Kidney (tissue), 14 donors: ENCODE measurements around the gene RAD17. TPM values are rescaled to one million over a fixed set of nuclear protein-coding genes. Genes with fewer than 3 reads are reported as not detected.

Experiments
- DNase-seq, 5 donors: peaks; one replicate each; pipeline ENCODE4 v3.0.0-alpha.2; 2013 to 2020
- FAIRE-seq: peaks from 2 replicates; lab custom pipeline; 2012; peaks lifted over from hg19 to GRCh38; lab: Jason Lieb, UNC
- H3K27ac ChIP-seq, 2 donors: one replicate each; pipeline ENCODE4 v1.7.0; 2013; ENCODE audit warnings: low read depth in 2 of 2, low read length in 2 of 2, inconsistent platforms in 1 of 2
- H3K27me3 ChIP-seq: one replicate; pipeline ENCODE4 v1.7.1; 2013; ENCODE audit warnings: low read length, inconsistent platforms; ENCODE audit not compliant: control insufficient read depth, insufficient read depth
- H3K36me3 ChIP-seq, 3 donors: one replicate each; pipeline versions ENCODE4 v1.7.0 to v1.7.1; 2013; ENCODE audit warnings: low read length in 3 of 3, control low read depth in 1 of 3, inconsistent platforms in 1 of 3; ENCODE audit not compliant: insufficient read depth in 3 of 3, control insufficient read depth in 2 of 3
- H3K4me1 ChIP-seq, 3 donors: one replicate each; pipeline versions ENCODE4 v1.7.0 to v1.7.1; 2013; ENCODE audit warnings: low read length in 3 of 3, inconsistent platforms in 1 of 3, low read depth in 1 of 3; ENCODE audit not compliant: control insufficient read depth in 2 of 3, insufficient read depth in 2 of 3
- H3K4me3 ChIP-seq, 3 donors: one replicate each; pipeline versions ENCODE4 v1.7.0 to v1.8.1; 2013; ENCODE audit warnings: low read length in 3 of 3, control low read depth in 1 of 3, inconsistent platforms in 1 of 3
- H3K9ac ChIP-seq, 3 donors: one replicate each; pipeline versions ENCODE4 v1.7.0 to v1.7.1; 2013; ENCODE audit warnings: low read length in 3 of 3, control low read depth in 1 of 3, inconsistent platforms in 1 of 3
- H3K9me3 ChIP-seq, 3 donors: one replicate each; pipeline versions ENCODE4 v1.7.0 to v1.7.1; 2013; ENCODE audit warnings: low read length in 3 of 3, control low read depth in 1 of 3, inconsistent platforms in 1 of 3; ENCODE audit not compliant: control insufficient read depth in 2 of 3, insufficient read depth in 1 of 3
- CTCF ChIP-seq: IDR thresholded peaks from 3 replicates; pipeline ENCODE4 v1.5.1; 2012; ENCODE audit warnings: mild to moderate bottlenecking, moderate library complexity, borderline replicate concordance; ENCODE audit not compliant: insufficient read depth; ENCODE audit errors: extremely low read depth
- intact Hi-C: fragments of 100-400 bp; cut with DNase I; formaldehyde crosslinking; loops from one replicate; pipeline ENCODE4 v1.11.1; 2022
- polyA plus RNA-seq: library from polyadenylated mRNA; stranded (reverse); fragments of 350-450 nt; fragmentation: Illumina TruSeq; extraction: RNeasy Lipid Tissue Mini Kit (QIAGEN cat#74804); gene quantifications from one replicate; pipeline ENCODE4 v1.2.3, GENCODE V29; 2014; ENCODE audit warnings: low read depth, low replicate concordance; ENCODE audit not compliant: insufficient read depth
- total RNA-seq: library from RNA; stranded (reverse); fragmentation: NEBNext Ultra II Directional; extraction: Animal tissue kit (Norgen Biotek cat#: 25700); gene quantifications from one replicate; pipeline ENCODE4 v1.2.1, GENCODE V29; 2021
- donor health status: control.
- donor health status: control.
- donor health status: control.
- donor health status: control.
- donor health status: control.
- donor health status: DM: yes; HTN: yes; CAD: no.
- donor health status: Normal renal cell carcinoma (clear cell type).

Gene RAD17
- total and polyA plus RNA-seq, 2 donors from 2014 or later: 19.7 to 26.6 TPM

DNA sequence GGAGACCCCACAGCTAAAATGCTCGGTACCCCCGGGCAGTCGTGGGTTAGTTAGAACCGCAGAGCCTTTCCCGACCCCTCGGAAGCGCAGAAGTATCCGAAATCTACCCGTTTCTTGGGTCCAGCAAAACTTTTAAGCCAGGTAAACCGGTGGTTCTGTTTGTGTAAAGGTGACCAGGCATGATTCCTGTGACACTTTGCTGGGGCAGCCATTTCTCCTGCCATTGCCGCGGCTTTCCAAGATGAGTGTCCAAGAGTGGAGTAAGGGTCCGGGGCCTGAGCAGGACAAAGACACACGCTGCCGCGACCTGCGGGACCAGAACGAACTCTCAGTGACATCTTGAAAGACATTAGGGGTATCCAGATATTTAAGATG is 46.0 kb downstream of the RAD17 start:
- intact Hi-C loops: no loop called here
- Histone ChIP-seq H3K9me3 (no peaks in the 10 kb centered on the region), H3K4me3 (peak overlapping the region; percentile 64 to 79 (median 71)), H3K27ac (peak overlapping the region; percentile 79 to 85), H3K9ac (peak overlapping the region; percentile 67 to 93 (median 80)), H3K27me3 (no peaks in the 10 kb centered on the region), H3K4me1 (no peaks in the 10 kb centered on the region), H3K36me3 (peaks cover 0 to 6% (median 2%) of the 10 kb centered on the region in 3 donors)
- TF ChIP-seq CTCF: no peak
- no peak for FAIRE-seq
- peak in 4 of 5 donors; percentile 59 to 70 (median 64) for DNase-seq

DNA sequence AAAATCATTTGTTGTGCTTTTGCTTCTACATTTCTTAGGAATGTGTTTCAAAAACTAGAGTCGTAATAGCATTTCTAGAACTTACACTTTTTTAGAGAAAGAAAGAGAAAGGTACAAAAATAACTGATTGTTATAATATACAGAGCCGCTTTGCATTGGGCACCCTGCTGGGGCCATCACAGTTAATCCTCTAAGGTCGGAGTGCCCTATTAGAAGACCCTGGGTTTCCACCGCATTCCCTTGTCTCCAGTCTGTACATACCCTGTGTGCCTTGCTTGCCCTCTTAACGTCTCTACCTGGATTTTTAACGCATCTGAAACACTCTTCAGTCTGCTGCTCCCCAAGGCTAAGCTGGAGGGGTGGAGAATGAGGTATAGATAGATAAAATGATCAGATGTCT is 46.6 kb downstream of the RAD17 start:
- FAIRE-seq: no peak
- H3K27me3 ChIP-seq: no peaks in the 10 kb centered on the region
- peak overlapping the region; percentile 64 to 79 (median 71) for H3K4me3 ChIP-seq
- H3K9ac ChIP-seq: peak overlapping the region; percentile 26 to 93 (median 80)
- H3K36me3 ChIP-seq: peaks cover 0 to 6% (median 2%) of the 10 kb centered on the region in 3 donors
- intact Hi-C loops: no loop called here
- peak in 1 of 5 donors; percentile 14 for DNase-seq
- H3K27ac ChIP-seq: peak overlapping the region; percentile 79 to 85
- no peaks in the 10 kb centered on the region for H3K4me1 ChIP-seq
- TF ChIP-seq CTCF: no peak
- H3K9me3 ChIP-seq: no peaks in the 10 kb centered on the region

DNA sequence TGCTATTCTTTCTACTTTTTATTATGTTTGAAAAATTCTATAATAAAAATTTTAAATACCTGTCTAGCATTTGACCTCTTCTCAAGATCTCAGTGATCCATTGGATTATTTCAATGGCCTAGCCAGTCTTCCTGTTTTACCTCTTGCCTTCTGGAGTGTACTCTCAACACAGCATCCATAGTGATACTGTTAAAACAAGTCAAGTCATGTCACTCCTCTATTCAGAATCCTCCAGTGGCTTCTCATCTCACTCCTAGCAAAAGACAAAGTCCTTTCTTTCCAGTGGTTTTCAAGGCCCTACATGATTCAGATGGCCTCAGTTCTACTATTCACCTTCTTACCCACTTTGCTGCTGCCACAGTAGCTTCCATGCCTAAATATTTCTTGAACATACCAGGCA is 47.1 kb downstream of the RAD17 start:
- H3K36me3 ChIP-seq: peaks cover 0 to 6% (median 0%) of the 10 kb centered on the region in 3 donors
- H3K4me3 ChIP-seq: peak overlapping the region in 2 of 3 donors; percentile 3 to 18
- DNase-seq: no peak
- H3K27me3 ChIP-seq: no peaks in the 10 kb centered on the region
- no peaks in the 10 kb centered on the region for H3K9me3 ChIP-seq
- FAIRE-seq: no peak
- H3K4me1 ChIP-seq: no peaks in the 10 kb centered on the region
- intact Hi-C loops: no loop called here
- TF ChIP-seq CTCF: no peak
- no peak overlapping the region for H3K27ac ChIP-seq
- peak overlapping the region in 1 of 3 donors; percentile 46 for H3K9ac ChIP-seq

GRCh38 chr5:69418554-69418953 is 48.9 kb downstream of the RAD17 start:
- no peak overlapping the region for H3K27ac ChIP-seq
- no peaks in the 10 kb centered on the region for H3K9me3 ChIP-seq
- DNase-seq: no peak
- no peak overlapping the region for H3K4me3 ChIP-seq
- peaks cover 0 to 6% (median 0%) of the 10 kb centered on the region in 3 donors for H3K36me3 ChIP-seq
- H3K27me3 ChIP-seq: no peaks in the 10 kb centered on the region
- TF ChIP-seq CTCF: no peak
- intact Hi-C loops: no loop called here
- FAIRE-seq: no peak
- no peaks in the 10 kb centered on the region for H3K4me1 ChIP-seq
- no peak overlapping the region for H3K9ac ChIP-seq
